Mesothelial cell of epicardium (in vitro differentiated cells): ENCODE measurements around the gene JPT2. TPM values are rescaled to one million over a fixed set of nuclear protein-coding genes. Genes with fewer than 3 reads are reported as not detected.
A peak's percentile ranks its signal among the peaks of the same experiment; 100 is the strongest.

Source experiments
- DNase-seq, 2 experiments: peaks; one replicate each; pipeline ENCODE4 v3.0.0; 2021; ENCODE audit warnings: low spot score in 2 of 2; ENCODE audit not compliant: unreplicated experiment in 2 of 2
- H3K27ac Mint-ChIP-seq: 2 replicates; pipeline ENCODE4 v1.8.0; 2021; ENCODE audit warnings: mixed read lengths
- H3K27me3 Mint-ChIP-seq: 2 replicates; pipeline ENCODE4 v1.8.0; 2021; ENCODE audit warnings: low read depth, mixed read lengths
- H3K36me3 Mint-ChIP-seq: 2 replicates; pipeline ENCODE4 v1.8.0; 2021; ENCODE audit warnings: mixed read lengths
- H3K4me1 Mint-ChIP-seq: 2 replicates; pipeline ENCODE4 v1.8.0; 2021; ENCODE audit warnings: mixed read lengths
- H3K4me3 Mint-ChIP-seq: 2 replicates; pipeline ENCODE4 v1.8.0; 2021; ENCODE audit warnings: mild to moderate bottlenecking, moderate library complexity, mixed read lengths
- H3K9me3 Mint-ChIP-seq: 2 replicates; pipeline ENCODE4 v1.8.0; 2021; ENCODE audit warnings: mixed read lengths
- total RNA-seq: library from RNA; stranded (reverse); gene quantifications from 3 replicates; pipeline ENCODE4 v1.2.1, GENCODE V29; 2021
- TF ChIP-seq, protein P1 (sequence below): fragments of 200-600 bp; sonication (generic); IDR thresholded peaks from one replicate; pipeline ENCODE4 v1.5.0; 2021; ENCODE audit warnings: antibody characterized with exemption; ENCODE audit not compliant: unreplicated experiment

JPT2 gene
- total RNA-seq, 1 donor from 2014 or later: 72.9 TPM

- no peaks in the 10 kb centered on the region for H3K4me1 Mint-ChIP-seq
- H3K27ac Mint-ChIP-seq: peak overlapping the region; percentile 73
- H3K4me3 Mint-ChIP-seq: no peak overlapping the region
These were observed 26.1 kb upstream of the JPT2 start for GRCh38 chr16:1651974-1652312.

GRCh38 chr16:1653023-1653422, 25.1 kb upstream of the JPT2 start:
- peaks cover 41% of the 10 kb centered on the region for H3K36me3 Mint-ChIP-seq
- TF ChIP-seq, protein P1, sequence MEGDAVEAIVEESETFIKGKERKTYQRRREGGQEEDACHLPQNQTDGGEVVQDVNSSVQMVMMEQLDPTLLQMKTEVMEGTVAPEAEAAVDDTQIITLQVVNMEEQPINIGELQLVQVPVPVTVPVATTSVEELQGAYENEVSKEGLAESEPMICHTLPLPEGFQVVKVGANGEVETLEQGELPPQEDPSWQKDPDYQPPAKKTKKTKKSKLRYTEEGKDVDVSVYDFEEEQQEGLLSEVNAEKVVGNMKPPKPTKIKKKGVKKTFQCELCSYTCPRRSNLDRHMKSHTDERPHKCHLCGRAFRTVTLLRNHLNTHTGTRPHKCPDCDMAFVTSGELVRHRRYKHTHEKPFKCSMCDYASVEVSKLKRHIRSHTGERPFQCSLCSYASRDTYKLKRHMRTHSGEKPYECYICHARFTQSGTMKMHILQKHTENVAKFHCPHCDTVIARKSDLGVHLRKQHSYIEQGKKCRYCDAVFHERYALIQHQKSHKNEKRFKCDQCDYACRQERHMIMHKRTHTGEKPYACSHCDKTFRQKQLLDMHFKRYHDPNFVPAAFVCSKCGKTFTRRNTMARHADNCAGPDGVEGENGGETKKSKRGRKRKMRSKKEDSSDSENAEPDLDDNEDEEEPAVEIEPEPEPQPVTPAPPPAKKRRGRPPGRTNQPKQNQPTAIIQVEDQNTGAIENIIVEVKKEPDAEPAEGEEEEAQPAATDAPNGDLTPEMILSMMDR: no peak
- no peak overlapping the region for H3K27ac Mint-ChIP-seq

More at GRCh38 chr16:1651974-1652312, 26.1 kb upstream of the JPT2 start:
- TF ChIP-seq, protein P1: no peak
- Mint-ChIP-seq H3K9me3 (peaks cover 4% of the 10 kb centered on the region), H3K27me3 (no peaks in the 10 kb centered on the region), H3K36me3 (peaks cover 45% of the 10 kb centered on the region)
- DNase-seq: no peak

GRCh38 chr16:1654505-1655268, 23.4 kb upstream of the JPT2 start:
- H3K4me1 Mint-ChIP-seq: no peaks in the 10 kb centered on the region
- peak overlapping the region; percentile 30 for H3K27ac Mint-ChIP-seq
- no peaks in the 10 kb centered on the region for H3K27me3 Mint-ChIP-seq
- peaks cover 44% of the 10 kb centered on the region for H3K36me3 Mint-ChIP-seq
- no peak for DNase-seq
- H3K9me3 Mint-ChIP-seq: peaks cover 4% of the 10 kb centered on the region
- TF ChIP-seq, protein P1: no peak
- H3K4me3 Mint-ChIP-seq: no peak overlapping the region

More at GRCh38 chr16:1653023-1653422, 25.1 kb upstream of the JPT2 start:
- no peak for DNase-seq
- Mint-ChIP-seq H3K9me3 (peaks cover 4% of the 10 kb centered on the region), H3K4me3 (no peak overlapping the region), H3K4me1 (no peaks in the 10 kb centered on the region), H3K27me3 (no peaks in the 10 kb centered on the region)

DNA sequence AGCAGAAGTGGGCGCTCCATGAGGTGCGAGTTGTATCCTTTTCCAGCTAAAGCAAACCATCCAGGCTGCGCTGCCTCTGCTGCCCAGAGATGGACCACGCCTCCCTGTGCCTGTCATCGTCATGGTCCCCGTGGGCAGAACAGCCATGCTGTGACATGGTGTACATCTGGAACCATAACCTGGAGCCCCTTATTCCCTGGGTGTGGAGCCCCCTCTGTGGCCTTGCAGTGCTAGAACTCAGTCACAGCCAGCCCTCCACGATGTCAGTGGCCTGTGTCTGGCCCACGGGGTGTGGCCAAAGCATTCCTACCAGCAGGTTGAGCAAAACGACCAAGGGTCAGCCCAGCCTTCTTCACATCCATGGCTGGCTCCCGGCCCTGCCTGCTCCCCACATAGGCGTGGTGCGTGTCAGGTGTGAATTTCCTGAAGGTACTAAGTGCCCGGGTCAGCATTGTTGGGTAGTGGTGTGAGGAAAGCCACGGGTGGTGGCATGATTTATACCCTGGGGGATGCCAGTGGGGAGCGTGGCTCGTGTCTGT, 22.7 kb upstream of the JPT2 start:
- Mint-ChIP-seq H3K27me3 (no peaks in the 10 kb centered on the region), H3K36me3 (peaks cover 46% of the 10 kb centered on the region), H3K4me1 (no peaks in the 10 kb centered on the region), H3K4me3 (no peak overlapping the region), H3K27ac (no peak overlapping the region), H3K9me3 (peaks cover 4% of the 10 kb centered on the region)
- DNase-seq: no peak
- TF ChIP-seq, protein P1: no peak

DNA sequence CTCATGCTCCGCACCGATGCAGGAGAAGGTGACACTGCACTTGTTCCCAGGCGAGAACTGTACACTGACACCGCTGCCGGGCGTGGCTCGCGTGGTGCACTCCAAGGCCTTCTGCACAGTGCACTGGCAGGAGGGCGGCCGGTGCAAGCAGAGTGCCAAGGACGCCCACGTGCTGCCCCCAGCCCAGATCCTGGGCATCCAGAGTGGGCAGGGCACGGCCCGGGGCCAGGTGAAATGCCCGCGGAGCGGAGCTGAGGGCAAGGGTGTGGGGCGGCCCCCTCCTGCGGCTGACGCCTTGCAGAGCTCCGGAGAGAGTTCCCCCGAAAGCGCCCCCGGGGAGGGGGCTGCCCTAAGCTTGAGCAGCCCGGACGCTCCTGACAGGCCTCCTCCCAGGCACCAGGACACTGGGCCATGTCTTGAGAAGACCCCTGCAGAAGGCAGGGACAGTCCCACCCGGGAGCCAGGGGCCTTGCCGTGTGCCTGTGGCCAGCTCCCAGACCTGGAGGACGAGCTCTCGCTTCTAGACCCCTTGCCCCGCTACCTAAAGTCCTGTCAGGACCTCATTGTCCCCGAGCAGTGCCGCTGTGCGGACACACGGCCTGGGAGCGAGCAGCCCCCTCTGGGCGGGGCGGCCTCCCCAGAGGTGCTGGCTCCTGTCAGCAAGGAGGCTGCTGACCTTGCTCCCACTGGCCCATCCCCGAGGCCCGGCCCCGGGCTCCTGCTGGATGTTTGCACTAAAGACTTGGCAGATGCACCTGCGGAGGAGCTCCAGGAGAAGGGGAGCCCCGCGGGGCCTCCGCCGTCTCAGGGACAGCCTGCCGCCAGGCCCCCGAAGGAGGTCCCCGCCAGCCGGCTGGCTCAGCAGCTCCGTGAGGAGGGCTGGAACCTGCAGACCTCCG, 21.9 kb upstream of the JPT2 start:
- no peak for DNase-seq
- no peak overlapping the region for H3K4me3 Mint-ChIP-seq
- TF ChIP-seq, protein P1: no peak
- H3K27ac Mint-ChIP-seq: no peak overlapping the region
- H3K36me3 Mint-ChIP-seq: peaks cover 39% of the 10 kb centered on the region
- no peaks in the 10 kb centered on the region for H3K4me1 Mint-ChIP-seq
- H3K9me3 Mint-ChIP-seq: no peaks in the 10 kb centered on the region
- no peaks in the 10 kb centered on the region for H3K27me3 Mint-ChIP-seq
